HG03432 (cell line): ENCODE data around the gene CCDC82.

Experiments
- ATAC-seq: cut with Tn5 transposase; IDR thresholded peaks from one replicate; pipeline ENCODE4 v1.9.1; 2021; ENCODE audit warnings: mild to moderate bottlenecking, moderate library complexity; ENCODE audit not compliant: unreplicated experiment

The CCDC82 gene

GRCh38 chr11:96365493-96365892 is 24.2 kb downstream of the CCDC82 start:
- ATAC-seq, result no peak

- ATAC-seq, result no peak
Observed at GRCh38 chr11:96361778-96362177, 27.9 kb downstream of the CCDC82 start.

DNA sequence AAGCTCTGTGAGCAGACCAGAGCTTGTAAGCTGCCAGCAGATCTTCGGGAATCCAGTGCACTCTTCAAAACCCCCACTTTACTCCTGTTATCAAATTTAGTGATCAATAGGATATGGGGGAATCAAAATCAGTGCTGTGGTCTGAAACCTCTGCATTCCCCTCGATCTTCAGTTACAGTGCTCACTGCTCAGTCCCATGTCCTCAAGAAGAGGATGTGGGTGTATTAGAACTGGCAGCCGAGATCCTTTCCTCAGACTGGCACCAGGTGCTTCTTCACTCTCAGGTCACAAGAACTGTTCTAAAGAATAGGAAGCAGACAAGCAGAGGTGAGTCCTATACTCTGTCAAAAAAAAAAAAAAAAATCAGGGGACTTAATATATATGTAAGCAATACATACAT is 31.4 kb downstream of the CCDC82 start:
- ATAC-seq, result no peak

- peak; percentile 60 for ATAC-seq
Observed at GRCh38 chr11:96357794-96358193, 31.9 kb downstream of the CCDC82 start.

GRCh38 chr11:96356848-96357247 is 32.9 kb downstream of the CCDC82 start:
- ATAC-seq, result no peak

DNA sequence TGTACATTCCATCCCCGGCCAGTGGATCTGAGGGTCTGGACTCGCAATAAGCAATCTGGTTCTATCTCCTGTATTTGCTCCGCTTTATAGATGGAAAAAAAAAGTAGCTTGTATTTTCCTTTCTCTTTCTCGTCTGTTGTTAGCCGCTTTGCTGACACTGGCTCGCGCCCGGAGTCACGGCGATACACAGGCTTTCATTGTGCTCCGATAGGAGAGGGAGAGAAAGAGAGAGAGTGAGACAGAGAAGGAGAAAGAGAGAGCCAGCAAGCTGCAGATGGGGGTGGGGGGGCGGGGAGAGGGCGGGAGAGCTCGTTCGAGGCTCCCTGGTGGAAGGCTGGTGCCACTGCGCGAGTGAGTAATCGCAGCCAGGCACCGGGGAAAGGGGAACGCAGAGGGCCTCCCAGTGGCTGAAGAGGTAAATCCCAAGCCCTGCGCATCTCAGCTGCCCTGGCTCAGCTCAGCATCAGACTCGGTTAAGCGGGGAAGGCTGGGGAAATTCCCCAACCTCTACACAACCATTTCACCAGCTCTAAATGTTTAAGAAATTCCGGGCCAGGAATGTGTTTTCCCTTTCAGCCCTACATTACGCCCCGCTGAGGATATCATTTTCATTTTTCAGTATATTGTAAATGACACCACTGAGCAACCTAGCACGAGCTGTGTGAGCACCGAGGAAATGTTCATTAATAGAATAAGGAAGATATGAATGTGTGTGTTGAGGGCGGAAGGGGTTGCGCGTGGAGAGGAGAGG is 46.6 kb downstream of the CCDC82 start, which contains the start of gene MAML2:
TSS of gene MAML2 (minus strand) at position 235 of the 751 bp plus-strand sequence. CDS start 1,300 bp downstream, outside the sequence.
- peak; percentile 81 for ATAC-seq

DNA sequence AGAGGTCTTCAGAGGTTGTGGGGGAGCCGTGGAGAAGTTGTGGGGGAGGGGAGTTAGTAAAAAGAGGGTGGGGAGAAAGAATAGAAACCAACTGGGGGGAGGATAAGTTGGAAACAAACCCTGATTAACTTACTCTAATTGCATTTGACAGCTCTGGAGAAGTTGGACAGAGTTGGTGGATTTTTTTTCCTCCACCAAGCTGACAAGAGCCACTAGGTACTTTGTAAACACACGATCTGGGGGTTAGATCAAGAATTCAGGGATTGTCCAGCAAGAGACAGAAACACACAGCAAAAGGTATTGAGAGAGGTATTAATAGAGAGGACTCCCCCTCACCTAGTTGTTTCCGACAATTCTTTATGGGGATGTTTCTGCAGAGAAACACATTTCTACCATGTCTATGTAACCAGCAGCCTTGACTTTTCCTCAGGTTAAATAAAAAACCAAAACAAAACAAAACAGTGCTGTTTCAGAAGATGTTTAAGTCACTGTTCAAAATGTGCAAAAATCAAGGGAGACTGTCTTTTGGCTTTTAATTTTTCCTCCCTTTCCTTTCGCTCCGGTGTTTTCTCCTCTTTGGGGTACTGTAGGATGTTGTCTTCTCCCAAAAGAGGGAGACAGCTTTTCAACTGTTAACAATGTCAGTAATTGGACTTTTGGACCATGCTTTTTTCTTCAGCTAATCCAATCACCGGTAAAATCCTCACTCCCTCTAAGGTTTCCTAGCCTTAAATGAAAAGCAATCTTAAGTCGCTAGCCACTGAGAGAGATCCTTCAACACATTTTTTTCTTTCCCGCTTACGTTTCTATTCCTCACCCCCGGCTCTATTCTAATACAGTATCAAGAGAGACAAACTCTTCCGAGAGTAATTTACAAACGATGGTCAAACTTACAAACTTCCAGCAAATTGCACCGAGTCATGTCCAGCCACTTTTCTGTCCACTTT is 47.4 kb downstream of the CCDC82 start:
- no peak for ATAC-seq

DNA sequence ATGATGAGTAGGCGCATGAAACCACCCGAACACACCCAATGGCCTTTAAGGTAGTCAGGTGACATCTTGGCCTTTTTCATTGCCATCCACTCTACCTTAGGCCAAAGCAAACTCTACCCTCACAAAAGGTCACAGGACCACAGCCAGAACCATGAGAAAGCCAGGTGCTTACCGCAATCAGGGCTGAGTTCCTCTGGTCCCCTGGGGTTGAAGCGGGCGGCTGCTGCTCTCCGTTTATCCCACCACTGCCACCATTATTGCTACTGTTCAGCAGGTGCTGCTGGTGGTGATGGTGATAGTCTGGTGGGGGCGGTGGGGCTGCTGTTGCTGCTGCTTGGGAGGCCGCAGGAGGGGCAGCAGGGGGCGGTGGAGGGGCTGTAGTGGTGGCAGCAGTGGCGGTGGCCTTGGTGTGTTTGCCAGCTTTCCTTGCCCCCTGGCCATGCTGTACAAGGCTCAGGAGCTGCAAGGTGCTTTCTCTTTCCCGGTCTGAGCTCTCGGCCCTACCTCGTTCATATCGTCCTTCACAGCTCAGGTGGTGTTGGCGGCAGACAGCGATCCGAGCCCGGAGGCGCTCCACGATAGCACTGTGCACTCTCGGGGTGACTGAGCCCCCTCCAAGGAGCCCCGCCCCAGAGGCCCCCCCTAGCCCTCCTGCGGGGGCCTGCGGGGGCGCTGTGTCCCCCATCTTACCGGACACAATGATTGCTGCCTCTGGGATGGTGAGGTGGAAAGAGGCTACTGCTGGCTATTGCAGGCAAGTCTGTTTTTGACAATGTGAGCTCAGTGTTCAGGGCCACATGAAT is 48.3 kb downstream of the CCDC82 start:
- ATAC-seq, result peak; percentile 45

GRCh38 chr11:96340555-96340885 is 49.2 kb downstream of the CCDC82 start:
- ATAC-seq, result no peak

- no peak for ATAC-seq
Observed at GRCh38 chr11:96339706-96340554, 49.8 kb downstream of the CCDC82 start.

GRCh38 chr11:96338910-96339705 is 50.6 kb downstream of the CCDC82 start:
- peak; percentile 41 for ATAC-seq

DNA sequence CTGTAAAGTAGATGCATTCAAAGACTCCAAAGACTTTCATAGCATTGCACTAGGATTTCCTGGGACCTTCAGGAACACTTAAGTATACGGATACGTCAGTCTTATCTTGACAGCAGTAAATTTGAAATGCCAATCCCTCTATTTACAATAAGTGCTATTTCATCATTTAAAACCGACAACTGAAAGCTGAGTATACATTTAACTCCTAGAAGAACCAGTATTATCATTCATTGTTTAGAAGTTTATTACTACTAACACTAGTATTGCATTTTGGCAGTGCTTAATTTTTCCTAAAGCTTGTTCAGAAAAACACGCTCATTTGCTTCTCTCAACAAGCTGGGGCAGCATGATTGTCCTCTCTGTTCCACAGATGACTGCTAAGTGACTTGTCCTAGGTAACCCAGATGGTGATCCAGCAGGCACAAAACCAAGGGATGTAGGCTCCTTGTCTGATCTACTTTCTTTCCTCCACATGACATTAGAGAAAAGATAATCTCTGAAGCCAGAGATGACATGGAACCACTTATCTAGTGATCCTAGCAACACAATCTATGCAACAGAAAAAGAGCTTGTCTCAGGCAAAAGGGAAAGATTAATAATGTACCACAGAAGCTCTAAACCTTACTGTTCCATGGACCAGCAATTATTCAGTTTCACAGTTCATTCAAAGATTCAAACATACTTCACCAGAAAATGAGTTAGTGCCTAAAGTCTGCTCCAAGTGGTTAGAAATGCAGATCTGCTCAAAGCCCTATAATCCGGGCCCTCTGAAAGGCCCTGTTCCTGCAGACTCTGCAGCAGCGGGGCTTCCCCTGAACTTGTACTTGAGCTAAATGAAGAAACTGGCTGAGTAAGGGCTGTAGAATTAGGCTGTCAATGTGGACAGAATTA is 51.9 kb downstream of the CCDC82 start:
- ATAC-seq, result peak; percentile 35

GRCh38 chr11:96335388-96335787 is 54.3 kb downstream of the CCDC82 start:
- ATAC-seq, result no peak

GRCh38 chr11:96334219-96334618 is 55.5 kb downstream of the CCDC82 start:
- ATAC-seq, result no peak

DNA sequence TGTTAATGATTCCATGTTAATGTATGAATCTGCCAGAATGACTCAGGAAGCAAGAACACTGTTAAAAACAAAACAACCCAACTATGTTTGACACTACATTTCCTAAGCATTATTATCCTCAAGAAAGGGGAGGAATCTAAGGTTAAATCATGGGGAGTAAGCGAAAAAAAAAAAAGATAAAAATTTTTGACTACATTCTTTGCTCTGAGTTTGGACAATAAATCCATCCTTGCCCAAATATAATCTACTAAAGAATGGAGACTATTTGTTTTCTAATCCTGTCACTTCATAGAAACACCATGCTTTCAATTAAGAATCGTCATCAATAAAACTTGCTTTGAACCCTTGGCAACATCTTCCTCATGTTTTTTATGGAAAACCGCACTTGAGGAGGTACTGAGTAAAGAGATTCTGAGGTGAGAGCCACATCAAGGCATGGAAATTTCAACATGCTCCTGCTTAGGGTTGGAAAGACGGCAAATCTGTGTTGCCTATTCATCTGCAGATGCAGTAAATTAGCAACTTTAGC is 56.5 kb downstream of the CCDC82 start:
- no peak for ATAC-seq

DNA sequence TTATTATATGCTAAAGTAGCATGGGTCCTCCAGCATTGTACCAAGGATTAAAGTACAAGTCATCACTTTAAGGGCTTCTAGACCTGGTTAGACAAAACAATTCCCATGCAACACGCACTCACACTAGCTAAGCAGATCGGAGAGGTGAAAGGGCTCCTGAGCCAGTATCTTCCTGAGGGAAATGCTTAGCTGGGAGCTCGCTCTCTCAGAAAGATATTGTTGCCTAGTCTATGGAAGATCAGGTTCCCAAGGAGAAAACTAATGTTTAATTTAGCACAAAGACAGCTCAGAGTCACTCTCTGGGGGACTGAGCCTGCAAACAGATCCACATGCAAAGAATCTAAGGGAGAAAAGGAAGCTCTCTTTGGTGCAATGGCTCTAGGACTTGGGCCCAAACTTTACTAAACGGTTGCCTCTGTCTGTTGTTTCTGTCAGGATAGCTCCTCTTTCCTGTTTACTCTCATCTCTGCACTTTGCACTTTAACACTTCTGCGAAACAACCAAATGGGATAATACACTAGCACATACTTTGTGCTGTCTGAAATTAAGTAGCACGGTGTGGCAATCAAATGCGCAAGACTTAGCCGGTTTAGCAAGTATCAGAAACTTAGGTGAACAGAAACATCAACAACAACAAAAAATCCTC is 57.5 kb downstream of the CCDC82 start:
- no peak for ATAC-seq

DNA sequence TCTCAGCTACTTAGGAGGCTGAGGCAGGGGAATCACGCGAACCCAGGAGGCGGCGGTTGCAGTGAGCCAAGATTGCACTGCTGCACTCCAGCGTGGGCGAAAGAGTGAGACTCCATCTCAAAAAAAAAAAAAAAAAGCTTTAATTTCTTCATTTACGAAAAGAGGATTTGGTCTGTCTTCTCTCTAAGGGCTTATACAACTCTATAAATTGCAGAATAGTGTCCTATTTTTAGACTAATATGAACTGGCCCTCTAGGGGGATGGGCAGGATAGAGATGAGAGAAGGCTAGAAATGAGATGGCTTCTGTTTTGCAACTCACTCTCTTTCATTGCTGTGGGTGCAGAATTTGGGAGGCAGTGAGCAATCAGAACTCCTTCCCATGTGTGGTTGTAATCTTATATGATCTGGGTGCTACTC is 58.0 kb downstream of the CCDC82 start:
- ATAC-seq, result no peak

GRCh38 chr11:96330511-96330859 is 59.2 kb downstream of the CCDC82 start:
- ATAC-seq, result no peak
